ENCODE measurements around the gene LNX1. TPM values are rescaled to one million over a fixed set of nuclear protein-coding genes. Genes with fewer than 3 reads are reported as not detected.

LNX1 gene
- total and polyA plus RNA-seq, 10 of the 15 experiments (the other 5 are each of a cell fraction or from before 2014, with no cell fraction given): 0.72 to 1.4 (median 1.0) TPM

GRCh38 chr4:53573696-53574095 is 17.6 kb downstream of the LNX1 start (continued):
- TF ChIP-seq ZNF592 (IDR thresholded peaks at IDR 0.05) (no peak), ZBTB4 (CRISPR knock-in tag; IDR thresholded peaks at IDR 0.05) (no peak), BCL11A (IDR thresholded peaks at IDR 0.05; ENCODE audit: low read depth, low read length) (no peak), NR2F1 (conservative IDR thresholded peaks at IDR 0.05) (no peak), JUNB (IDR thresholded peaks at IDR 0.05) (no peak), RELB (IDR thresholded peaks at IDR 0.05; ENCODE audit: low read depth) (no peak), POLR2AphosphoS2 (IDR thresholded peaks at IDR 0.05; ENCODE audit: low read depth, low read length) (no peak)

All from GM12878 (cell line).